DMS 273 treated with DMSO at 0.1 percent for 48 hours (cell line): ENCODE data around the gene POU6F2.
"Not testable (repeated sequence)": the region's sequence is repeated elsewhere in the genome, so short reads cannot be mapped to it uniquely, and the experiment has no call there.

Experiments used
- DNase-seq: peaks from one replicate; lab custom pipeline; 2025; lab: John Stamatoyannopoulos, UW

Gene POU6F2

GRCh38 chr7:39187130-39187529 is 209.4 kb downstream of the POU6F2 start:
- no peak for DNase-seq

DNA sequence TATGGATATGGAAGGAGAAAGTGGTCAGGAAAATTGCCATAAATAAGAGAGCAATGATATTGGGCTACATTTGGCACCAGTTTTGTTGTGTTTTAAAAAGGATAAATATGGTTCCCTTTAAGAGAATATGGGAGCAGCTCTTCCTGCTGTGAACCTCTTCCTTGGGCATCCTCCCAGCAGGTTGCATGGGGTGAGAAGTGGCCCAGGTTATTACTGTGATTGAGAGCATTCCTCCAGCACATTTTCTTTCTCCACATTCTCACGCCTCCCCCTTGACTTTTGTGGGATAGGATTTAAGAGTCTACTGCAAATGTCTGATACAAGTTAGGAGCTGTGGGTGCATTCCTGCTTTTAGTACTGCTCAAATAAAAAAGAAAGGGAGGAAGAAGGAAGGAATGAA is 214.8 kb downstream of the POU6F2 start:
- no peak for DNase-seq

GRCh38 chr7:39194388-39194787 is 216.7 kb downstream of the POU6F2 start:
- DNase-seq: not testable (repeated sequence)

GRCh38 chr7:39195967-39196366 is 218.3 kb downstream of the POU6F2 start:
- no peak for DNase-seq

GRCh38 chr7:39197831-39198230 is 220.1 kb downstream of the POU6F2 start:
- no peak for DNase-seq

DNA sequence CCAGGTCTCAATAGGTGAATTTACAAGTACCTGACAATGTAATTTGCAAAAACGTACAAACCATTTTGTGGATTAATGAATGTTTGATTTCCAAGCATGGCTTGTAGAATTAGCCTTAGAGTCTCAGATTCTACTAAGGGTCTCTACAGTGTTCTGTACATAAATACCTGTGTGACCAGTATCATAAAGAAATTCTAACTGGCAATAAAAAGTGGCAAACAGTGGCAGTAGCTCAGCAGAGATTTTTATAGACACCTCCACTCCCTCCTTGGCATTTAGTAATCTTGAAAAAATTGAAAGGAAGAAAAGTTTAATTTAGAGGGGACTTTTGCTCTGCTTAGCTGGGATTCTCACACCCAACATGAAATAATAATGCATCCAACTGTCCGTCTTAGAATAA is 220.8 kb downstream of the POU6F2 start:
- DNase-seq: no peak

- DNase-seq: no peak
Measured at GRCh38 chr7:39199006-39199405, 221.3 kb downstream of the POU6F2 start.

DNA sequence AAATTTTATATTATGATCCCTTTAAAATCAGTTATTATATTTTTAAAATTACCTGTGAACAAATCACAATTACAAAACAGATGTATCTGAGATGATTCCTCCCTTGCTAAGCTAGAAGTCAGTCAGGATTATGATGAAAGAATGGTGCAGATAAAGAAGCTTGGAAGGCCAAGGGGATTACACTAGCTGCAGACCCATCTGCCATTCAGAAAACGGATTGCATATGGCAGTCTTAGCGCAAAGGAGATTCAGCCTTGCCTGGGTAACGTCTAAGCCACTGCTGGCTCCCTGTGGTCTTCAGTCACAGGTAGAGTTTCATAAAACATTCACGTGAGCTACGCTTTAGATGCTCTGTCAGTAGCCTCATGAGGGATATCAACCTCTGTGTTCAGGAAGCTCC is 222.2 kb downstream of the POU6F2 start:
- DNase-seq: no peak

DNA sequence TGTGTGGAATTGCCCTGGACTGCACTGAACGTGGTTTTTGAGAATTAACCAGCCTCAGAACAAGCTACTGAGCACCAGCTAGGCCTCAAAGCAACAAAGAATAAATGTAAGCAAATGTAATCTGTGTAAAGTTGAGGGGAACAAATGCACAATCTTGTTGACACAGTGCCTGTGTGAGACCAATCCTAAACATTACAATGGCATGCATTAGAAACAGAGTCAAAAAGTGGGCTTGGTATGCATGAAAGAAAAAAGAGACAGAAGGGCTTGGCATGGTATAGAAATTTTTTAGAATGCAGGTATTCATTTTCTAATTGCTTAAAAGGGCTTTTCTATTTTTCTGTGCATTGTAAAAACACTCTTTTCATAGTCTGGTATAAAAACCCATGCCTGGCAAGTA is 224.3 kb downstream of the POU6F2 start:
- no peak for DNase-seq

DNA sequence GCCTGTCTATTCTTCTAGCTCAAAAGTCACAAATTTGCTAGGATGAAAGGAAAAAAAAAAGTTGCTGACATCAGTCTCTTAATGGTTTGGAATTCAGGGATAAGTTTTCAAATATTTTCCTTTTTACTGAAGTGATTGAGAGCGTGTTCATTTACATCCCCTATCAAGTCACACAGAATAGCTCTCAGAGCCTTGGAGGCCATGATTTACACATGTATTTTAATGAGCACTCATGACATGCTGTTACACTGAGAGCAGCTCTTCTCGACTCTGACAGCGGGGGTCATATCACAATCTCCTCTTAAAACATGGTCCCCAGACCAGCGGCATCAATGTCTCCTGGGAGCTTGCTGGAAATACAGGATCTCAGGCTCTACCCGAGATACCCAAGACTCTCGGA is 232.7 kb downstream of the POU6F2 start:
- no peak for DNase-seq

DNA sequence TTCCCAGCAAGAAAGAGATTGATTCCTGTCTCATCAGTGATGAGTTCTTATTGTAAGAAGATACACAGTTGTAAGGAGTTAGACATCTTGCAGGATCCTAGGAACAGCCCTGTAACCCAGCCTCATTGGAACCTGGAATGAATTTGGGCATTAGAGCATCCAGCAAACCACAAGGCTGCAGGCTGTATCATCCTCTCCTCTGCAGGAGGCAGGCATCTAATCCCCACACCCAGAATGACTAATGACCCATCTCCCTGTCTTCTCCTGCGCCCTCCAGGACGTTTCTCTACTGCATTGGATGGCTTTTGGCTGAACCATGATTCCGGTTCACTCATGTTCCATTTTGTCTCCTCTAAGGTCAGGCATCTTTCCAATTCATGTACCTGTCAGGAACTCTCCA is 233.9 kb downstream of the POU6F2 start:
- no peak for DNase-seq

DNA sequence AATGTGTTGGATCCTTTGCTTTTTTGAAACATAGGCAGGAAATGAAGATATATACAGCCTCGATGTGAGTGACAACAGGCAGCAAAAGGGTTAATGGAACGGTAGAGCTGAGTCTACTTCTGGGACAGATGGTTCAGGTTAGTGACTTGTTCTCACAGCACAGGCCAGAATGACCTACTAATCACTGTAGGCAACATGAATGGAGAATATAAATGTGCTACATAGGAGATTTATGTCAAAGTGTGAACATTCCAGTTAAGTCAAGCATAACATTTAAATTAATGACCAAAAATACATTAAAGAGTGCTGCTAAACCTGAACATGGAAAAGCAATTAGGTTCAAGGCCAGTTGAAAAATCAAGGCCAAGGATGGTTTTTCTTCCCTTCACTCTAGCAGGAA is 235.2 kb downstream of the POU6F2 start:
- no peak for DNase-seq

DNA sequence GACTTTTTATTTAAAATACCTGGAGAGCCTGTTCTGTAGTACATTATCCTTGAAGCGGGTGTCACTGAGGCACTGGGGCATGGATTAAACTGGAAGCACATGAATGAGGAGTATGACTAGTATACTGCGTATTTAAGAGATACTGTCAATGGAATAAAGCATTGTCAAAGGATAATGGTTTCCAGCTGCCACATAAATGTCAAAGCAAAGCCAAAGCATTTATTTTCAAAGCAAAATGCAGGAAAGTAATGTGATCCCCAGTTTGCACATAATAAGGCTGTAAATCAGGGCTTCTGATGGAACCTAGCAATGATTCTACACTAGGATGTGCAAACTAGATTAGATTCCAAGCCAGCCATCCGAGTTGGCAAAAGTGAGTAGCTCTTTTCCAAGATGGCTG is 240.1 kb downstream of the POU6F2 start:
- no peak for DNase-seq

- DNase-seq: no peak
Measured at GRCh38 chr7:39219869-39220268, 242.2 kb downstream of the POU6F2 start.

- no peak for DNase-seq
Measured at GRCh38 chr7:39221901-39222300, 244.2 kb downstream of the POU6F2 start.

DNA sequence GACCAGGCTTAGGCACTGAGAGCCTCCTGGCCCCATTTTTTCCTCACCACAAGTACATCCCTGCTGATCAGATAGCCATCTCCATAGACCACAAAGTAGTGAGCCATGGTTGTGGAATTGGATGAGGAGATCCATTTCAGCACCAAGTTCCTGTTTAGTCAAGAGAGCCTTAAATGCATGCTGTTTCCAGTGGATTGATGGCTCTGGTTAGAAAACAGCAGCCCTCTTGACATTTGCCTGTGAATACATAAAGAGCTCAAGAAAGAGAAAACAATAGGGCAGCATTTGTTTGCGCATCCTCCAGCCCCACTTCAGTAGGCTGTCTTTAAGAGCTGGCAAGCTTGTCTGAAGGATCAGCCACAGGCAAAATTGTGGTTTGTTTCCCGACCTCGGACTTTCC is 251.2 kb downstream of the POU6F2 start:
- DNase-seq: no peak

GRCh38 chr7:39233851-39234529 is 256.3 kb downstream of the POU6F2 start:
- DNase-seq: no peak

DNA sequence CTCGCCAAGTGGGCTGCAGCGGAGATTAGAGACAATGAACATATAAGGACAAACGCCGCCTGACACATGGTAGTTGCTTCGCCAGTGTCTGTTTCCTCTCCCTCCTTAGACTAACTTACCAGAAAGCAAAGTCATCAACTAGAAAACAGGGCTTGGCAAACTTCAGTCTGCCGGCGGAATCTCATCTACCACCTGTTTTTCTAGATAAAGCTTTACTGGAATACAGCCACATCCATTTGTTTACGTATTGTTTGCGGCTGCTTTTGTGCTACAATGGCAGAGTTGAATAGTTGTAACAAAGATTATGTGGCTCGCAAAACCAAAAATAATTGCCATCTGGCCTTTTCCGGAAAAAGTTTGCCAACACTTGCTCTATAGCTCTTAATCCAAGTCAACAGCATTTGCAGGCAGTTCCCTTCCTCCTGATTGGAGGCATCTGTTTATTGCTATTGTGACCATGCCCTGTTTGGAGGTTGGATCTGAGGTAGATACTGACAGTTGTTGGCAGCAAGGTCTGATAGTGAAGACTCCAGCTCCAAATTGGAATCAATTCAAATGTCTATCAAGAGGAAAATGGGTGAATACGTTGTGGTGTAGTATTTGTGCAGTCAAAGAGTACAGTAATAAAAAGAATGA is 260.6 kb downstream of the POU6F2 start:
- no peak for DNase-seq

DNA sequence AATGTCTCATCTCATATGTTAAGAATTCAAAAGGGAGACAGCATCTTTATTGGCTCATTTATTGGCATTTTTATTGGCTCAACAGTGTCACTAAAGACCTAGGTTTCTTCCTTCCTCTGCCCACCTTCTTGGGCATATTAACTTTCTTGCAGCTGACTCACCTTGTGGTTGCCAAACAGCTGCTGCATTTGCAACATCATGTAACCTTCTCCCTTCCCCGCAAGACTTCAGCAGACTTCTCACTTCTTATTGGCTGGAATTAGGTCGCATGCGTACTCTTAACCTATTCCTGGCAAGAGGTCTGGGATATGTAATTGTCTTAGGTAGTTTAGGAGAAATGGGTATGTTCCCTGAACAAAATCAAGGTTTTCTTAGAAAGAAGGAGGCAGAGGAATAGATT is 263.2 kb downstream of the POU6F2 start:
- DNase-seq: no peak

GRCh38 chr7:39247576-39247975 is 269.9 kb downstream of the POU6F2 start:
- no peak for DNase-seq

GRCh38 chr7:39248041-39248691 is 270.5 kb downstream of the POU6F2 start:
- no peak for DNase-seq

- no peak for DNase-seq
Measured at GRCh38 chr7:39248692-39249090, 271.0 kb downstream of the POU6F2 start.

GRCh38 chr7:39249635-39250152 is 272.0 kb downstream of the POU6F2 start:
- DNase-seq: no peak
